HL-60 (cell line): ENCODE results near the gene FMNL2.

Experiments used
- DNase-seq, 2 experiments: peaks; one replicate each; pipeline ENCODE4 v3.0.0-alpha.2; 2010 to 2020; ENCODE audit warnings: low read depth in 1 of 2, low spot score in 1 of 2
- H3K27ac ChIP-seq: fragments of 250-450 bp; sonication (Bioruptor Pico); replicated peaks from 2 replicates; pipeline ENCODE4 v1.5.1; 2020; ENCODE audit warnings: mild to moderate bottlenecking, moderate library complexity
- H3K27me3 ChIP-seq: fragments of 250-450 bp; sonication (Bioruptor Pico); 2 replicates; pipeline ENCODE4 v1.5.1; 2021; ENCODE audit warnings: mild to moderate bottlenecking, moderate library complexity; ENCODE audit not compliant: insufficient read depth, poor library complexity, severe bottlenecking
- H3K4me3 ChIP-seq: replicated peaks from 2 replicates; pipeline ENCODE4 v1.5.1; 2011; ENCODE audit warnings: mild to moderate bottlenecking, control low read depth, low read length; ENCODE audit not compliant: insufficient read depth
- CTCF ChIP-seq: IDR thresholded peaks from one replicate; pipeline ENCODE4 v1.5.1; 2011; ENCODE audit warnings: low read length, control low read depth, inconsistent platforms; ENCODE audit not compliant: insufficient read depth
- GABPA ChIP-seq: IDR thresholded peaks from 2 replicates; pipeline ENCODE4 v1.6.1; 2012; ENCODE audit warnings: low read depth
- POLR2AphosphoS5 ChIP-seq: IDR thresholded peaks from 2 replicates; pipeline ENCODE4 v1.6.1; 2012; ENCODE audit warnings: low read depth
- REST ChIP-seq: IDR thresholded peaks from 2 replicates; pipeline ENCODE4 v1.6.1; 2012; ENCODE audit warnings: low read depth; ENCODE audit not compliant: insufficient replicate concordance
- SPI1 ChIP-seq: IDR thresholded peaks from 2 replicates; pipeline ENCODE4 v1.6.1; 2012; ENCODE audit warnings: low read depth, mild to moderate bottlenecking, borderline replicate concordance

FMNL2 gene

GRCh38 chr2:152618193-152618564 is 283.2 kb downstream of the FMNL2 start:
- Histone ChIP-seq H3K27me3 (no peaks in the 10 kb centered on the region), H3K4me3 (no peak overlapping the region), H3K27ac (no peak overlapping the region)
- DNase-seq = no peak
- TF ChIP-seq SPI1 (no peak), CTCF (no peak), REST (no peak), POLR2AphosphoS5 (no peak), GABPA (no peak)

- H3K27ac ChIP-seq = no peak overlapping the region
- DNase-seq = no peak
- no peaks in the 10 kb centered on the region for H3K27me3 ChIP-seq
- no peak for TF ChIP-seq REST
- TF ChIP-seq SPI1 = peak; percentile 19; the same call in 1 of the 2 replicates
- TF ChIP-seq CTCF = no peak
- H3K4me3 ChIP-seq = no peak overlapping the region
Measured at GRCh38 chr2:152620208-152620607, 285.2 kb downstream of the FMNL2 start.

GRCh38 chr2:152620985-152621384 is 286.0 kb downstream of the FMNL2 start:
- no peak for DNase-seq
- TF ChIP-seq CTCF (no peak), POLR2AphosphoS5 (no peak), GABPA (no peak), SPI1 (no peak), REST (no peak)
- Histone ChIP-seq H3K4me3 (no peak overlapping the region), H3K27me3 (no peaks in the 10 kb centered on the region), H3K27ac (no peak overlapping the region)
